ENCODE results near the gene FAM13C. TPM values are rescaled to one million over a fixed set of nuclear protein-coding genes. Genes with fewer than 3 reads are reported as not detected.

Gene FAM13C
- total RNA-seq, 1 donor, result not detected

DNA sequence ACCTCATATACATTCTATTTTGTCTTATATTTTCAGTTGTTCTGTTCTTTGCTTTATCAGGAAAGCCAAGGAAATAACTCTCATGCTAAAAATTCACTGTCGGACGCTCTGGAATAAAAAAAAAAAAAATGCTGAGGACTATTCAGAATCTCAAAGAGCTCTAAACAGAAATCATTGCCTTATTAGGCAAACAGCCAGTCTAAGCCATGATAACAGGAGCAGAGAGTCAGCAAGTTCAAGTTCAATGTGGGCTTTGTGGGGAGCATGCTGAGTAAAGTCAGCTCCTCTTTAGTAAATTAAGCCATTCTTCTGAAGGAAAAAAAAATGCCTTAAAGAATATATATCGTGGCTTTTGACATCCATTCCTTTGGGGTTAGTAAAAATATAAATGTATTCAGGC is 13.6 kb upstream of the FAM13C start:
- no peak overlapping the region for H3K4me3 ChIP-seq (ENCODE audit: low read length)
- H3K27me3 ChIP-seq (ENCODE audit: insufficient read depth, low read length), result no peaks in the 10 kb centered on the region
- no peaks in the 10 kb centered on the region for H3K9me3 ChIP-seq (ENCODE audit: low read depth, low read length)
- H3K4me1 ChIP-seq (ENCODE audit: insufficient read depth, low read length), result no peaks in the 10 kb centered on the region

- Histone ChIP-seq H3K9me3 (ENCODE audit: low read depth, low read length) (no peaks in the 10 kb centered on the region), H3K27me3 (ENCODE audit: insufficient read depth, low read length) (no peaks in the 10 kb centered on the region), H3K4me1 (ENCODE audit: insufficient read depth, low read length) (no peaks in the 10 kb centered on the region), H3K4me3 (ENCODE audit: low read length) (no peak overlapping the region)
Measured at GRCh38 chr10:59374916-59375315, 12.6 kb upstream of the FAM13C start.

DNA sequence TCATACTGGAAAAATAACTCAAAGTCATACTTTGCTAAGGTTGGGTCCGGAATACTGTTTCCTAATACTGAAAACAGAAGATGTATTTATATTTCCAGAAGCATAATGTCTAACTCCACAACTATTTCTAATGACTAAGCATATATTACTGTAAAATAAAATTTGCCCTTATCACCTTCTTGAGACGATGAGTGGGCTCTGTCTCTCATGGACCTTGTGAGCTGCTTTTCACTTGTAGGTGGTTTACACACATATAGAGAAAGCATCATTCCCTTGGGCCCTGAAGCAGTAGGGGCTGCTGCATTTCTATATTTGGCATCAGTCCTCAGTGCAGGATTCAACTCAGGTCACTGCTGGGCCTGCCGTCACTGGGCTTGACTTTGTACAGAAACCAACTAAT is 10.7 kb upstream of the FAM13C start:
- H3K27me3 ChIP-seq (ENCODE audit: insufficient read depth, low read length), result no peaks in the 10 kb centered on the region
- no peaks in the 10 kb centered on the region for H3K4me1 ChIP-seq (ENCODE audit: insufficient read depth, low read length)
- H3K9me3 ChIP-seq (ENCODE audit: low read depth, low read length), result no peaks in the 10 kb centered on the region
- no peak overlapping the region for H3K4me3 ChIP-seq (ENCODE audit: low read length)

DNA sequence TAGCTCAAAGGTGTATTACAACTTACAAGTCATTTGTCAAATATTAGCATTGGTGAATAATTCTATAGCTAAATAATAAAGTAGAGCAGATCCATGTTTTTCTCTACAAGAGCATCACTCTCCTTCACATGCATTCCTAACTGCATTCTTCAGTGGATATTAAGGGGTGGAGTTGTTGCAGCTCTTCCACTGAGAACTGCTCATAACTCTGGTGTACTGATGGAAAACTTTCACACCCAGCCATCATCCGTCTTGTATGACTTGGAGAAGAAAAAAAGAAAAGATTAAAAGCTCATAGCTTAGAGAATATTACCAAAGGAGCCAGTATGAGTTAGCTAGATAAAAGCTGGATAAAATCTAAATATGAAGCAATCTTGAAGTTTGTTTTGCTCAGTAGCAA is 10.2 kb upstream of the FAM13C start:
- Histone ChIP-seq H3K9me3 (ENCODE audit: low read depth, low read length) (no peaks in the 10 kb centered on the region), H3K27me3 (ENCODE audit: insufficient read depth, low read length) (no peaks in the 10 kb centered on the region), H3K4me1 (ENCODE audit: insufficient read depth, low read length) (no peaks in the 10 kb centered on the region), H3K4me3 (ENCODE audit: low read length) (no peak overlapping the region)

DNA sequence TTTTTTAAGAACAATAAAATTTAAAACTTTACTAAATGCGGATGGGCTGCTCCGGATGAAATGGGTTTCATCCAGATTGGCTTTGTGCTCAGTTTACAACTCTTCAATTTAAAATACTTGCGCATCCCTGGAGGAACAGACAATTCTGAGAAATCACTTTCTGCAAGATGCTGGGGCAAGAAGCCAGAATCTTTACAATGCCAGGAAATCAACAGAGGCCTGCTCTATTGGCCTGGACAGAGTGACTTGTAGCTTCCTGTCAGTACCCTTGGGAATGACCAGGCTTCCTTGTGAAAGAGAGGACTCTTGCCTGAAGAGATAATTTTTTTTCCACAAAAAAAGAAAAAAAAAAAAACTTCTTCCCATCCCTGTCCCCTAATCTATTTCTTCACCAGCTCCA is 3.9 kb upstream of the FAM13C start:
- H3K4me1 ChIP-seq (ENCODE audit: insufficient read depth, low read length), result no peaks in the 10 kb centered on the region
- H3K9me3 ChIP-seq (ENCODE audit: low read depth, low read length), result no peaks in the 10 kb centered on the region
- no peak overlapping the region for H3K4me3 ChIP-seq (ENCODE audit: low read length)
- peaks cover 26% of the 10 kb centered on the region for H3K27me3 ChIP-seq (ENCODE audit: insufficient read depth, low read length)

DNA sequence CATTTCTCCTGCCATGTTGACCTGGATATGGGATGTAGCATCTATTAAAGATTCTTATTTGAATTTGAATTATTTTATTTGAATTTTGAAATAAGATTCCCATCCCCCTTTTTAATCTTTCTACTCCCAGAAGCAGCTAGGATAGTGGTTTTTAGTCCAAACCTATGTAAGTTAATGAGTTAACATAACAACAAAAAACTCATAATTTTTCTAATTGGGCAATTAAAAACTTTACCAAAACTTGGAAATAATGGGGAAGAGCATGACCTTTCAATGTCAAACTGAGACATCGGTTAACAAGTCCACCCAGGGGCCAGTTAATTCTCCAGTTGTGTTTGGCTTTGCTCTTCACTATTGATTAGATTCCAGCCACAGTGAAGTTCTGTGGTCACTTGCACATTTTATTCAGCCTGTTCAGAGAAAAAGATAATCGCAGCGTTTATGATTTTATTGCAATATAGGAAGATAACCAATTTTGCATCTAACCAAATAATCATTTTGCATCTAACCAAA is 1.2 kb upstream of the FAM13C start:
- H3K27me3 ChIP-seq (ENCODE audit: insufficient read depth, low read length), result peaks cover 26% of the 10 kb centered on the region
- H3K9me3 ChIP-seq (ENCODE audit: low read depth, low read length), result no peaks in the 10 kb centered on the region
- no peak overlapping the region for H3K4me3 ChIP-seq (ENCODE audit: low read length)
- no peaks in the 10 kb centered on the region for H3K4me1 ChIP-seq (ENCODE audit: insufficient read depth, low read length)

- H3K4me3 ChIP-seq (ENCODE audit: low read length), result no peak overlapping the region
- no peaks in the 10 kb centered on the region for H3K9me3 ChIP-seq (ENCODE audit: low read depth, low read length)
- peaks cover 26% of the 10 kb centered on the region for H3K27me3 ChIP-seq (ENCODE audit: insufficient read depth, low read length)
- no peaks in the 10 kb centered on the region for H3K4me1 ChIP-seq (ENCODE audit: insufficient read depth, low read length)
Measured at GRCh38 chr10:59362959-59363381, 621 bp upstream of the FAM13C start.

DNA sequence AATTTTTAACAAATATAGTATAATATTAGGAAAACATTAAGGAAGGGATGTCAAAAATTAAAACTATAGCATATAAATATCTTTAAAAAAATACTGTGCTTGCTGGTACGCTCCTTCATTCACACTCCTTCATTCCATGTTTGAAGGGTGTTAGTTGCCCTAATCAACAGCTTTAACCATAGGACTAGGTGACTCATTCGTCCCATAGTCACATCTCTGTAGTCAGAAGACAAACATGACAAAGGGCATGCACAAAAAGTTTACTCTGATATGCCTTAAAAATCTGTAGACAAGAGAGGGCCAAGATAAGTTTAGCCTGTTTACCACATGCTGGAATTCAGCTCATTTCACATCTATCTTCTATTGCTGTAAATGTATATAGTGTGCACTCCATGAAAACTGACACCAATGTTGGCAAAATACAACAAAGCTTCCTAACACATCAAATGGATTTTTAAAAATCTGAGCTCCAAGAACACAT is 646 bp downstream of the FAM13C start:
- Histone ChIP-seq H3K4me1 (ENCODE audit: insufficient read depth, low read length) (no peaks in the 10 kb centered on the region), H3K9me3 (ENCODE audit: low read depth, low read length) (no peaks in the 10 kb centered on the region), H3K27me3 (ENCODE audit: insufficient read depth, low read length) (peaks cover 26% of the 10 kb centered on the region), H3K4me3 (ENCODE audit: low read length) (no peak overlapping the region)

DNA sequence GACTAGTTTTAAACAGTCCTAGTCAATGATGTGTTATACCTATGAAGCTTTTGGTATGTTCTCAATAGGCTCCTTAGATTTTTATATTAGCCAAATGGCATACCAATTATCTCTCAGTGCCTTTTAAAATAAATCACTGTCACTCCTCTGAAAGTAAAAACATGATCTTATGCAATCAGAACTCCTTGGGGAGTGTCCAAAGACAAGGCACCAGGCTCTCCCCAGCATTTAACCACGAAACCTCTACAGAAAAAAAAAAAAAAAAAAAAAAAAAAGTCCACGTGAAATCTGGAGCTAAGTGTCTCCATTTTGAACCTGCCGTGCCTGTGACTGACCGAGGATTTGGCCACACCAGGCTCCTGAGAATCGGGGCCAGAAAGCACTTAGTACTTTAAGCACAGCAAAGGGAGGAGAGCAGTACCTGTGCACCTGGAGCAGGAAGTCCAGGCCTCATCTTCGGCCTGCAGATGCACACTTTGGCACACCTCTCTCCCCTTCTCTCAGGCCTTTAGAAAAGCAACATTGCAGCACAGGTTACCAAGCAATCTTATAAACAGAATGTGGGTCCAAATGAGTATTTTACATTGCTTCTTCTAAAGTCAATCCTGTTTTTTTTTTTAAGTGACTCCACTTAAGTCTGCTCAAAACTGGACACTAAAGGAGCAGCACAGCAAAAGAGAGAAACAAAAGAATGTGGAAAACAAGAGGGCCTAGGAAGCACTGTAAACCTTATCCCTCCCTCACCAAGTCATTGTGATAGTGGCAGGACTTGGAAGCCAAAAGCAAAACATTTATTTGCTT is 1.5 kb downstream of the FAM13C start:
- Histone ChIP-seq H3K4me1 (ENCODE audit: insufficient read depth, low read length) (no peaks in the 10 kb centered on the region), H3K4me3 (ENCODE audit: low read length) (no peak overlapping the region), H3K9me3 (ENCODE audit: low read depth, low read length) (no peaks in the 10 kb centered on the region), H3K27me3 (ENCODE audit: insufficient read depth, low read length) (peaks cover 26% of the 10 kb centered on the region)

- H3K4me3 ChIP-seq (ENCODE audit: low read length), result no peak overlapping the region
- peaks cover 16% of the 10 kb centered on the region for H3K27me3 ChIP-seq (ENCODE audit: insufficient read depth, low read length)
- H3K9me3 ChIP-seq (ENCODE audit: low read depth, low read length), result no peaks in the 10 kb centered on the region
- no peaks in the 10 kb centered on the region for H3K4me1 ChIP-seq (ENCODE audit: insufficient read depth, low read length)
Measured at GRCh38 chr10:59358576-59358975, 3.8 kb downstream of the FAM13C start.

- no peak overlapping the region for H3K4me3 ChIP-seq (ENCODE audit: low read length)
- no peaks in the 10 kb centered on the region for H3K9me3 ChIP-seq (ENCODE audit: low read depth, low read length)
- H3K27me3 ChIP-seq (ENCODE audit: insufficient read depth, low read length), result no peaks in the 10 kb centered on the region
- H3K4me1 ChIP-seq (ENCODE audit: insufficient read depth, low read length), result no peaks in the 10 kb centered on the region
Measured at GRCh38 chr10:59354434-59354833, 7.9 kb downstream of the FAM13C start.

GRCh38 chr10:59350558-59350957 is 11.8 kb downstream of the FAM13C start:
- H3K27me3 ChIP-seq (ENCODE audit: insufficient read depth, low read length), result no peaks in the 10 kb centered on the region

GRCh38 chr10:59346321-59346720 is 16.0 kb downstream of the FAM13C start:
- Histone ChIP-seq H3K4me1 (ENCODE audit: insufficient read depth, low read length) (no peaks in the 10 kb centered on the region), H3K4me3 (ENCODE audit: low read length) (no peak overlapping the region)

More at GRCh38 chr10:59350558-59350957, 11.8 kb downstream of the FAM13C start:
- no peak overlapping the region for H3K4me3 ChIP-seq (ENCODE audit: low read length)
- no peaks in the 10 kb centered on the region for H3K9me3 ChIP-seq (ENCODE audit: low read depth, low read length)
- H3K4me1 ChIP-seq (ENCODE audit: insufficient read depth, low read length), result no peaks in the 10 kb centered on the region

GRCh38 chr10:59342723-59343122 is 19.6 kb downstream of the FAM13C start:
- no peaks in the 10 kb centered on the region for H3K4me1 ChIP-seq (ENCODE audit: insufficient read depth, low read length)
- no peaks in the 10 kb centered on the region for H3K9me3 ChIP-seq (ENCODE audit: low read depth, low read length)
- no peaks in the 10 kb centered on the region for H3K27me3 ChIP-seq (ENCODE audit: insufficient read depth, low read length)
- H3K4me3 ChIP-seq (ENCODE audit: low read length), result no peak overlapping the region

More at GRCh38 chr10:59346321-59346720, 16.0 kb downstream of the FAM13C start:
- Histone ChIP-seq H3K27me3 (ENCODE audit: insufficient read depth, low read length) (no peaks in the 10 kb centered on the region), H3K9me3 (ENCODE audit: low read depth, low read length) (no peaks in the 10 kb centered on the region)

DNA sequence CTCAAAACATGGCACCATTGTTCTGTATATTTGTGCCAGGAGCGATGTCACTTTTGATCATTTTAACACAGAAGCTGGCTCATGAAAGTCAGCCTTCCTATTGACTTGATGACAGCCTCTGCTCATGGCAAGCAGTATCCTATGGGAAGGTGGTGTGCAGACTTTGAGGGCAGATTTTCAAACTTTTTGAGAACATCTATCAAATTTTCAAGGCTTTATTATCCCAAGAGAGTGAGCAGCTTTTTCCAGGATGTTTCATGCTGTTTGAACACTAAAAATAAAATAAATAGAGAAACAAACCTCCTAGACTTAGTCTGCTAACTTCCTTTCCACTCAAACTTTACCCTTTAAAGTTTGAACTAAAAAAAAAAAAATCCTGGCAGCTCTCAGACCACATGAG is 20.3 kb downstream of the FAM13C start:
- no peak overlapping the region for H3K4me3 ChIP-seq (ENCODE audit: low read length)

DNA sequence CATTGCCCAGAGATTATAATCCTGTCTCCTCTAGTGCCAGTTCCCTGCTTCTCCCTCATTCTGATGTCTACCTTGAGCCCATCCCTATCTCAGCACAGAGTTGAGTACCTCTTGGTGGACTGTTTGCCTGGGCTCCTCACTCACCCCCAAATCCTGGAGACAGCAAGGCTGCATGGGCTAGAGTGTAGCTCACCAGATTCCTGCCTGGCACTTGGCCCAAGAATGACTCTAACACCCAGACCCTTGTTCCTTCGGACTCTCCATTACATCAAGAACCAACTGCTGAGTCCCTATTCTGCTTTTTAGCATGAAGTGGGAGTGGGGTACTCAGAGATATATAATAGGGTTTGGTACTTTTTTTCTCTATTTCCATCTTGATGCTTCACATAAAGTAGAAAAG is 22.1 kb downstream of the FAM13C start:
- H3K9me3 ChIP-seq (ENCODE audit: low read depth, low read length), result no peaks in the 10 kb centered on the region
- H3K4me3 ChIP-seq (ENCODE audit: low read length), result no peak overlapping the region
- H3K4me1 ChIP-seq (ENCODE audit: insufficient read depth, low read length), result no peaks in the 10 kb centered on the region
- H3K27me3 ChIP-seq (ENCODE audit: insufficient read depth, low read length), result no peaks in the 10 kb centered on the region

More for the DNA sequence above, 20.3 kb downstream of the FAM13C start:
- H3K4me1 ChIP-seq (ENCODE audit: insufficient read depth, low read length), result no peaks in the 10 kb centered on the region
- H3K9me3 ChIP-seq (ENCODE audit: low read depth, low read length), result no peaks in the 10 kb centered on the region
- H3K27me3 ChIP-seq (ENCODE audit: insufficient read depth, low read length), result no peaks in the 10 kb centered on the region

Measured in mononuclear cell (primary cell).